Measurements from ENCODE around the gene R3HDM4. TPM values are rescaled to one million over a fixed set of nuclear protein-coding genes. Genes with fewer than 3 reads are reported as not detected.

Gene R3HDM4
- total and polyA plus RNA-seq, 10 of the 15 experiments (the other 5 are each of a cell fraction or from before 2014, with no cell fraction given) = 1.3 to 65.8 (median 27.7) TPM

DNA sequence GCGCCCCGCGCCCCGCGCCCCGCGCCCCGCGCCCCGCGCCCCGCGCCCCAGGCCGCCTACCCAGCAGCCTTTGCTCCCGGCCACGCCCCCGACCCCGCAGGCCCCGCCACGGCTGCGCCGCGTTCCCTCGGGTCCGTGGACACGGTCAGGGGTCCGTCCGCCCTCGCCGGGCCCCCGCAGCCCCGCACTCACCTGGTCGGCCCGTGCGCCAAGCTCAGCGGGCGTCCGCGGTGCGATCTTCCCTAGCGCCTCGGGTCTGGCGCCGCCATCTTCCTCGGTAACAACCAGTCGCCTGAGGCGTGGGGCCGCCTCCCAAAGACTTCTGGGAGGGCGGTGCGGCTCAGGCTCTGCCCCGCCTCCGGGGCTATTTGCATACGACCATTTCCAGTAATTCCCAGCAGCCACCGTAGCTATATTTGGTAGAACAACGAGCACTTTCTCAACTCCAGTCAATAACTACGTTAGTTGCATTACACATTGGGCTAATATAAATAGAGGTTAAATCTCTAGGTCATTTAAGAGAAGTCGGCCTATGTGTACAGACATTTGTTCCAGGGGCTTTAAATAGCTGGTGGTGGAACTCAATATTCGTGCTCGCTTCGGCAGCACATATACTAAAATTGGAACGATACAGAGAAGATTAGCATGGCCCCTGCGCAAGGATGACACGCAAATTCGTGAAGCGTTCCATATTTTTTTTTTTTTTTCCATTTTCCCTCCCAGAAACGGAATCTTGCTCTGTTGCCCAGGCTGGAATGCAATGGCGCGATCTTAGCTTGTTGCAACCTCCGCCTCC, 19.9 kb downstream of the R3HDM4 start, which contains the start of the genes MED16 and RNU6-9 (continued):
- TF ChIP-seq TARDBP (IDR thresholded peaks at IDR 0.05; ENCODE audit: borderline replicate concordance) (peak; percentile 60; the same call in 1 of the 2 replicates), HDGF (IDR thresholded peaks at IDR 0.05) (no peak), EGR1 (IDR thresholded peaks at IDR 0.05; ENCODE audit: borderline replicate concordance in 1 of 2, low read depth in 2 of 2, low read length in 2 of 2) (0 out of 3 replicates have a peak, but pooled peaks of 1 of the 2 experiments have one; percentile 2), YBX1 (IDR thresholded peaks at IDR 0.05) (no peak), SREBF1 (IDR thresholded peaks at IDR 0.05; ENCODE audit: low read length) (no peak), NFYA (IDR thresholded peaks at IDR 0.05; ENCODE audit: borderline replicate concordance, low read depth, low read length) (no peak), CREB1 (IDR thresholded peaks at IDR 0.05; ENCODE audit: low read depth) (peak; percentile 30; the same call in 1 of the 2 replicates), TBL1XR1 (IDR thresholded peaks at IDR 0.05; ENCODE audit: low read depth, low read length) (peak; percentile 76; the same call in 1 of the 2 replicates), ETV6 (conservative IDR thresholded peaks at IDR 0.05 in 1 of 2, IDR thresholded peaks at IDR 0.05 in 1 of 2; ENCODE audit: borderline replicate concordance in 1 of 2, low read depth in 1 of 2) (no peak), IRF4 (IDR thresholded peaks at IDR 0.05; ENCODE audit: low read depth, low read length) (no peak), FOS (IDR thresholded peaks at IDR 0.05; ENCODE audit: borderline replicate concordance, extremely low read depth, insufficient read length) (no peak), NR2C1 (IDR thresholded peaks at IDR 0.05) (no peak), NR2C2 (IDR thresholded peaks at IDR 0.05; ENCODE audit: borderline replicate concordance, control insufficient read depth, insufficient read length, low read depth) (no peak), HDAC2 (IDR thresholded peaks at IDR 0.05) (no peak), BMI1 (IDR thresholded peaks at IDR 0.05; ENCODE audit: borderline replicate concordance) (no peak), SIN3A (IDR thresholded peaks at IDR 0.05; ENCODE audit: low read depth, low read length) (0 out of 2 replicates have a peak, but pooled peaks have one; percentile 70)
- TF ChIP-seq, protein P1, sequence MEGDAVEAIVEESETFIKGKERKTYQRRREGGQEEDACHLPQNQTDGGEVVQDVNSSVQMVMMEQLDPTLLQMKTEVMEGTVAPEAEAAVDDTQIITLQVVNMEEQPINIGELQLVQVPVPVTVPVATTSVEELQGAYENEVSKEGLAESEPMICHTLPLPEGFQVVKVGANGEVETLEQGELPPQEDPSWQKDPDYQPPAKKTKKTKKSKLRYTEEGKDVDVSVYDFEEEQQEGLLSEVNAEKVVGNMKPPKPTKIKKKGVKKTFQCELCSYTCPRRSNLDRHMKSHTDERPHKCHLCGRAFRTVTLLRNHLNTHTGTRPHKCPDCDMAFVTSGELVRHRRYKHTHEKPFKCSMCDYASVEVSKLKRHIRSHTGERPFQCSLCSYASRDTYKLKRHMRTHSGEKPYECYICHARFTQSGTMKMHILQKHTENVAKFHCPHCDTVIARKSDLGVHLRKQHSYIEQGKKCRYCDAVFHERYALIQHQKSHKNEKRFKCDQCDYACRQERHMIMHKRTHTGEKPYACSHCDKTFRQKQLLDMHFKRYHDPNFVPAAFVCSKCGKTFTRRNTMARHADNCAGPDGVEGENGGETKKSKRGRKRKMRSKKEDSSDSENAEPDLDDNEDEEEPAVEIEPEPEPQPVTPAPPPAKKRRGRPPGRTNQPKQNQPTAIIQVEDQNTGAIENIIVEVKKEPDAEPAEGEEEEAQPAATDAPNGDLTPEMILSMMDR (IDR thresholded peaks at IDR 0.05 in 2 of 3, conservative IDR thresholded peaks at IDR 0.05 in 1 of 3; ENCODE audit: control insufficient read depth in 2 of 3, extremely low read depth in 1 of 3, insufficient read depth in 1 of 3, low read depth in 3 of 3, low read length in 3 of 3) = no peak
- TF ChIP-seq, protein P2, sequence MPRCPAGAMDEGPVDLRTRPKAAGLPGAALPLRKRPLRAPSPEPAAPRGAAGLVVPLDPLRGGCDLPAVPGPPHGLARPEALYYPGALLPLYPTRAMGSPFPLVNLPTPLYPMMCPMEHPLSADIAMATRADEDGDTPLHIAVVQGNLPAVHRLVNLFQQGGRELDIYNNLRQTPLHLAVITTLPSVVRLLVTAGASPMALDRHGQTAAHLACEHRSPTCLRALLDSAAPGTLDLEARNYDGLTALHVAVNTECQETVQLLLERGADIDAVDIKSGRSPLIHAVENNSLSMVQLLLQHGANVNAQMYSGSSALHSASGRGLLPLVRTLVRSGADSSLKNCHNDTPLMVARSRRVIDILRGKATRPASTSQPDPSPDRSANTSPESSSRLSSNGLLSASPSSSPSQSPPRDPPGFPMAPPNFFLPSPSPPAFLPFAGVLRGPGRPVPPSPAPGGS (IDR thresholded peaks at IDR 0.05; ENCODE audit: borderline replicate concordance, insufficient read depth, low read depth, low read length, poor library complexity, severe bottlenecking) = no peak
- TF ChIP-seq, protein P3, sequence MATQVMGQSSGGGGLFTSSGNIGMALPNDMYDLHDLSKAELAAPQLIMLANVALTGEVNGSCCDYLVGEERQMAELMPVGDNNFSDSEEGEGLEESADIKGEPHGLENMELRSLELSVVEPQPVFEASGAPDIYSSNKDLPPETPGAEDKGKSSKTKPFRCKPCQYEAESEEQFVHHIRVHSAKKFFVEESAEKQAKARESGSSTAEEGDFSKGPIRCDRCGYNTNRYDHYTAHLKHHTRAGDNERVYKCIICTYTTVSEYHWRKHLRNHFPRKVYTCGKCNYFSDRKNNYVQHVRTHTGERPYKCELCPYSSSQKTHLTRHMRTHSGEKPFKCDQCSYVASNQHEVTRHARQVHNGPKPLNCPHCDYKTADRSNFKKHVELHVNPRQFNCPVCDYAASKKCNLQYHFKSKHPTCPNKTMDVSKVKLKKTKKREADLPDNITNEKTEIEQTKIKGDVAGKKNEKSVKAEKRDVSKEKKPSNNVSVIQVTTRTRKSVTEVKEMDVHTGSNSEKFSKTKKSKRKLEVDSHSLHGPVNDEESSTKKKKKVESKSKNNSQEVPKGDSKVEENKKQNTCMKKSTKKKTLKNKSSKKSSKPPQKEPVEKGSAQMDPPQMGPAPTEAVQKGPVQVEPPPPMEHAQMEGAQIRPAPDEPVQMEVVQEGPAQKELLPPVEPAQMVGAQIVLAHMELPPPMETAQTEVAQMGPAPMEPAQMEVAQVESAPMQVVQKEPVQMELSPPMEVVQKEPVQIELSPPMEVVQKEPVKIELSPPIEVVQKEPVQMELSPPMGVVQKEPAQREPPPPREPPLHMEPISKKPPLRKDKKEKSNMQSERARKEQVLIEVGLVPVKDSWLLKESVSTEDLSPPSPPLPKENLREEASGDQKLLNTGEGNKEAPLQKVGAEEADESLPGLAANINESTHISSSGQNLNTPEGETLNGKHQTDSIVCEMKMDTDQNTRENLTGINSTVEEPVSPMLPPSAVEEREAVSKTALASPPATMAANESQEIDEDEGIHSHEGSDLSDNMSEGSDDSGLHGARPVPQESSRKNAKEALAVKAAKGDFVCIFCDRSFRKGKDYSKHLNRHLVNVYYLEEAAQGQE (IDR thresholded peaks at IDR 0.05; ENCODE audit: low read depth, low read length) = 0 out of 2 replicates have a peak, but pooled peaks have one; percentile 13
- TF ChIP-seq, protein P4, sequence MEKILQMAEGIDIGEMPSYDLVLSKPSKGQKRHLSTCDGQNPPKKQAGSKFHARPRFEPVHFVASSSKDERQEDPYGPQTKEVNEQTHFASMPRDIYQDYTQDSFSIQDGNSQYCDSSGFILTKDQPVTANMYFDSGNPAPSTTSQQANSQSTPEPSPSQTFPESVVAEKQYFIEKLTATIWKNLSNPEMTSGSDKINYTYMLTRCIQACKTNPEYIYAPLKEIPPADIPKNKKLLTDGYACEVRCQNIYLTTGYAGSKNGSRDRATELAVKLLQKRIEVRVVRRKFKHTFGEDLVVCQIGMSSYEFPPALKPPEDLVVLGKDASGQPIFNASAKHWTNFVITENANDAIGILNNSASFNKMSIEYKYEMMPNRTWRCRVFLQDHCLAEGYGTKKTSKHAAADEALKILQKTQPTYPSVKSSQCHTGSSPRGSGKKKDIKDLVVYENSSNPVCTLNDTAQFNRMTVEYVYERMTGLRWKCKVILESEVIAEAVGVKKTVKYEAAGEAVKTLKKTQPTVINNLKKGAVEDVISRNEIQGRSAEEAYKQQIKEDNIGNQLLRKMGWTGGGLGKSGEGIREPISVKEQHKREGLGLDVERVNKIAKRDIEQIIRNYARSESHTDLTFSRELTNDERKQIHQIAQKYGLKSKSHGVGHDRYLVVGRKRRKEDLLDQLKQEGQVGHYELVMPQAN (conservative IDR thresholded peaks at IDR 0.05) = peak; percentile 71

Measured in GM12878 (cell line).